ENCODE results near the gene CPTP. TPM values are rescaled to one million over a fixed set of nuclear protein-coding genes. Genes with fewer than 3 reads are reported as not detected.
"Not testable (repeated sequence)": the region's sequence is repeated elsewhere in the genome, so short reads cannot be mapped to it uniquely, and the experiment has no call there.

Gene CPTP
- total and polyA plus RNA-seq, 2 donors = 6.1 to 17.1 TPM

DNA sequence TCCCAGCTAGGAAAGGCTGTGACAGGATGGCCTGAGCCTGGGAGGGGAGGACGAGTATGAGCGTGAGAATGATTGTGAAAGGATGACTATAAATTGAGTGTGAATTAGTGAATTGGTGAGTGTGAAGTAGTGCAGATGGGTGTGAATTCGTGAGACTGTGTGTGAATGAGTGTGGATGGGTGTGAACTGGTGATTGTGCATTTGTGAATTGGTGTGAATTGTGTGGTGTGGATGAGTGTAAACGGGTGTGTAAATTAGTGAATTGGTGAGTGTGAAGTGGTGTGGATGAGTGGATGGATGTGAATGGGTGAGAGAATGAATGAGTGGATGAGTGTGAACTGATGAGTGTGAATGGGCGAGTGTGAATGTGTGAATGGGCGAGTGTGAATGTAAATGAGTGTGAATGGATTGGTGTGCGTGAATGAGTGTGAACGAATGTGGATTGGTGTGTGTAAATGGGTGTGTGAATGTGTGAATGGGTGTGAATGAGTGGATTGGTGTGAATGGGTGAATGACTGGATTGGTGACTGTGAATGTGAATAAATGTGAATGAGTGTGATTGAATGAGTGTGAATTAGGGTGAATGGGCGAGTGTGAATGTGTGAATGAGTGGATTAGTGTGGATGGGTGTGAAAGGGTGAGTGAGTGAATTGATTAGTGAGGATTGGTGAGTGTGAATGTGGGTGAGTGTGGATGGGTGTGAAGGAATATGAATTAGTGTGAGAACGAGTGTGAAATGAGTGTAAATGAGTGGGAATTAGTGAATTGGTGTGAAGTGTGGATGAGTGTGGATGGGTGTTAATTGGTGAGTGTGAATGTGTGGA, 41.5 kb downstream of the CPTP start:
- no peak for DNase-seq (ENCODE audit: extremely low spot score)
- Histone ChIP-seq H3K4me1 (ENCODE audit: insufficient read depth) (no peaks in the 10 kb centered on the region), H3K27ac (ENCODE audit: low read depth) (no peak overlapping the region), H3K4me3 (ENCODE audit: low read depth, low read length) (no peak overlapping the region), H3K36me3 (ENCODE audit: insufficient read depth) (no peaks in the 10 kb centered on the region)
- WGBS = 83% methylated on average over 10 of the region's 10 CpGs

- 97% methylated on average over 3 of the region's 3 CpGs for WGBS
- no peak overlapping the region for H3K27ac ChIP-seq (ENCODE audit: low read depth)
- no peak for DNase-seq (ENCODE audit: extremely low spot score)
Measured at GRCh38 chr1:1366699-1367066, 42.1 kb downstream of the CPTP start.

DNA sequence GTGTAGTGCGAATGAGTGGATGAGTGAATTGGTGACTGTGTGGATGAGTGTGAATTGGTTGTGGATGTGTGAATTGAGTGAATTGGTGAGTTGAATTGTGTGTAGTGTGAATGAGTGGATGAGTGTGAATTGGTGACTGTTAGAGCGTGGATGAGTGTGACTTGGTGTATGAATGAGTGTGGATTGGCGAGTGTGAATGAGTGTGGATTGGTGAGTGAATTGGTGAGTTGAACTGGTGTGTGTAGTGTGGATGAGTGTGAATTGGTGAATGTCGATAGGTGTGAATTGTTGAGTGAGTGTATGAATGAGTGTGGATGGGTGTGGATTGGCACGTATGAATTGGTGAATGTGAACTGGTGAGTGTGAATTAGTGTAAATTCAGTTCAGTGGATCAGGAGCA, 42.7 kb downstream of the CPTP start:
- 95% methylated on average over 5 of the region's 5 CpGs for WGBS
- H3K4me3 ChIP-seq (ENCODE audit: low read depth, low read length) = no peak overlapping the region
- no peaks in the 10 kb centered on the region for H3K36me3 ChIP-seq (ENCODE audit: insufficient read depth)
- H3K27ac ChIP-seq (ENCODE audit: low read depth) = no peak overlapping the region
- no peak for DNase-seq (ENCODE audit: extremely low spot score)
- H3K4me1 ChIP-seq (ENCODE audit: insufficient read depth) = no peaks in the 10 kb centered on the region

More at GRCh38 chr1:1366699-1367066, 42.1 kb downstream of the CPTP start:
- Histone ChIP-seq H3K4me1 (ENCODE audit: insufficient read depth) (no peaks in the 10 kb centered on the region), H3K36me3 (ENCODE audit: insufficient read depth) (no peaks in the 10 kb centered on the region), H3K4me3 (ENCODE audit: low read depth, low read length) (no peak overlapping the region)

DNA sequence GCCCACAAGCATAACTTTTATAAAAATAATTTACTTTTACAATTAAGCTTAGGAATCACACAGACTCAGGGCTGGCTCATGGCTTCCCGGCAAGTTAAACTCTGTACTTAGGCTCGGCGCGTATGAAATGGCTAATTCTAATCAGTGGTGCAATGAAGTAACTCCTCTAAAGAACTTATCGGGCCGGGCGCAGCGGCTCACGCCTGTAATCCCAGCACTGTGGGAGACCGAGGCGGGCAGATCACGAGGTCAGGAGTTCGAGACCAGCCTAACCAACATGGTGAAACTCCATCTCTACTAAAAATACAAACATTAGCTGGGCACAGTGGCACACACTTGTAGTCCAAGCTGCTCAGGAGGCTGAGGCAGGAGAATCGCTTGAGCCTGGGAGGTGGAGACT, 45.5 kb downstream of the CPTP start:
- H3K4me3 ChIP-seq (ENCODE audit: low read depth, low read length); H3K4me1 ChIP-seq (ENCODE audit: insufficient read depth); DNase-seq (ENCODE audit: extremely low spot score); H3K27ac ChIP-seq (ENCODE audit: low read depth); H3K36me3 ChIP-seq (ENCODE audit: insufficient read depth): not testable (repeated sequence)
- 93% methylated on average over 14 of the region's 14 CpGs for WGBS

GRCh38 chr1:1370771-1371300, 46.2 kb downstream of the CPTP start:
- 84% methylated on average over 16 of the region's 16 CpGs for WGBS
- H3K4me1 ChIP-seq (ENCODE audit: insufficient read depth) = no peaks in the 10 kb centered on the region
- DNase-seq (ENCODE audit: extremely low spot score) = no peak
- no peak overlapping the region for H3K27ac ChIP-seq (ENCODE audit: low read depth)
- H3K36me3 ChIP-seq (ENCODE audit: insufficient read depth) = no peaks in the 10 kb centered on the region
- H3K4me3 ChIP-seq (ENCODE audit: low read depth, low read length) = no peak overlapping the region

DNA sequence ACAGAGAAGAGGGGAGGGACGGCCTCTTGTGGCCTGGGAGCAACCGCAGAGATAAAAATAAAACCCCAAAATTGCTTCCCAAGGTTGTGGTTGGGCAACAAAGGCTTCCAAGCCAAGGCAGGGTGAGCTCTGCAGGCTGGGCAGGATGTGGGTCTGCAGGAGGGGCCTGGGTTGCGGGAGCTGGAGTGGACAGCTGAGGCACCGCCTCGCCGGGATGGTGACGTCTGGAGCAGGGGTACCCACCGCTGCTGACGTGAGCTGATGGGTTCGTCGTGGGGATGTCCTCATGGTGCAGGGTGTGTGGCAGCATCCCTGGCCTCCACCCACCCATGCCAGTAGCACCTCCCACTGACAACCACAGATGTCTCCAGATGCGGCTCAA, 46.8 kb downstream of the CPTP start:
- Histone ChIP-seq H3K27ac (ENCODE audit: low read depth) (no peak overlapping the region), H3K4me3 (ENCODE audit: low read depth, low read length) (no peak overlapping the region), H3K4me1 (ENCODE audit: insufficient read depth) (no peaks in the 10 kb centered on the region), H3K36me3 (ENCODE audit: insufficient read depth) (no peaks in the 10 kb centered on the region)
- 61% methylated on average over 12 of the region's 12 CpGs for WGBS
- no peak for DNase-seq (ENCODE audit: extremely low spot score)

DNA sequence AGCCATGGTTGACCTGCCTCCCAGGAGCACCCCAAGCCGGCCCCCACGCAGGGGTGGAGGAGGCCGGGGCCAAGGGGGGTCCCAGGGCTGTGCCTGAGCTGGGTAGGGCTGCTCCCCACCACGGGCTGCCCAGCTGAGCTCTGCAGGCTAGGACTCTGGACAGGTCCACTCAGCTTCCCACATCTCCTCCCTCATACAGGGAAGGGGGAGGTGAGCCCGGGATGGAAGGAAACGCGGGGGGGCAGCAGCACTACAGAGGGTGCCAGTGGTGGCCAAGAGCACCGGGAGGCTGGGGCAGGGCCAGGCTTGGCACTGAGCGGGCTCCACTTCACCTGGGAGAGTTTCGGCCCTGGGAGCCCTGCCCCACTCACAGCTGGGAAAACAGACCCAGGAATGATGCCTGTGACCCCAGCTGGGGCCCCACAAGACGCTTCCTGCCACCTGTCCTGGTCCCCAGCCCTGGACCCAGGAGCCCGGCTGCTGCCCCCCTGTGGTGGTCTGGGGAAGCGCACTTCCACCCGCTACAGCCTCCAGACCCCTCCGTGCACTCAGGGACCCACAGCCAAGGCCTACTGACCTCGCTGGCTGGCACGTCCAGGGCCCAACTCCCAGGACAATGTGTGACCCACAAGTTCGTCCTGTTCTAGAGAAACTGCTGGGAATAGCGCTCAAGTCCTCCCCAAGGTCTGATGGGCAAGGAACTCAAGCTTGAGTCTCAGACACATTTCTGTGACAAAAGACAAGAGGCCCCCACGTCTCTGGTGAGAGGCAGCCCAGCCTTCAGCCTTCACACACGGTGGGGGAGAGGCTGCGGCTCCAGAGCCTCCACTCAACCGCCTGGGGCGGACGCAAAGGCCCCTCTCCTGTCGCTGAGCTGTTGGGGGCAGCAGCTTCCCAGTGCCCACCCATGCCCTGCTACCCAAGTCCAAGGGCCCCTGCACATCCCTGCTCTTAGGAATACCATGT, 47.4 kb downstream of the CPTP start:
- H3K27ac ChIP-seq (ENCODE audit: low read depth) = no peak overlapping the region
- H3K4me1 ChIP-seq (ENCODE audit: insufficient read depth) = no peaks in the 10 kb centered on the region
- no peaks in the 10 kb centered on the region for H3K36me3 ChIP-seq (ENCODE audit: insufficient read depth)
- no peak overlapping the region for H3K4me3 ChIP-seq (ENCODE audit: low read depth, low read length)
- no peak for DNase-seq (ENCODE audit: extremely low spot score)
- 33% methylated on average over 26 of the region's 26 CpGs for WGBS

- WGBS = 89% methylated on average over 26 of the region's 26 CpGs
- H3K4me1 ChIP-seq (ENCODE audit: insufficient read depth) = no peaks in the 10 kb centered on the region
- H3K36me3 ChIP-seq (ENCODE audit: insufficient read depth) = no peaks in the 10 kb centered on the region
- no peak overlapping the region for H3K27ac ChIP-seq (ENCODE audit: low read depth)
- DNase-seq (ENCODE audit: extremely low spot score) = no peak
- no peak overlapping the region for H3K4me3 ChIP-seq (ENCODE audit: low read depth, low read length)
Measured at GRCh38 chr1:1373051-1373814, 48.6 kb downstream of the CPTP start.

DNA sequence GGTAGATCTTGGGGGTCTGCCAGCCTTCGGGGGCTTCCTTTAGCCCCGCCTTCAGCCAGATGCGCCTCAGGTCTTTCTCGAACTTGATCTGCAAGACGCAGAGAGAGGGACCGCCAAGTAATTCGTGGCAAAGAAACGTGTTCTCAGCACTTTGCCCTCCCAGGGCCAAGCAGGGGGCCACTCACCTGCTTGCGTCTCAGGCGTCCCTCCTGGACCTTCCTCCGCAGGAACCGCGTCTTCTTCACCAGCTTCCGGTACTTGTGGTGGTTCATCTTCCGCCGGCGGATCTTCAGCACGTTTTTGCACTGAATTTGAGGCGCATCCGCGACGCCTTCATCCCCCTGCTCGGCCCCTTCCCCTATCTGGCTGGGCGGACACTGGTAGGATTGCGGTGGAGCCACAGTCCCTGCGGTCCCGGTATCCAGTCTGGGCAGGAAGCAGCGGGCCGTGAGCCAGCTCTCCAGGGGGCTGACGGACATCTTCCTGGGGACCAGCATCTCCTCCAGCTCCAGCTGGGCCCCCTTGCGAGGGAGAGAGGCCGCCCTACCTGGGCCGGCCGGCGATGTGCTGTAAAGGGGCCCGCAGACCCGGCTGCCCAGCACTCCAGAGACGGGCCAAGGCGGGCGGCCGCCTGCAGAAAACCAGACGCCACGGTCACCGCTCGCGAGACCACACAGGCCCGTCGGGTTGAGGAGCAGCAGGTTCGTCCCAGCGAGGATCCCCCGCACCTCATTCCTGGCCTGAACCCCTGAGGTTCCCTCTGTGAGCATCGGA, 49.4 kb downstream of the CPTP start:
- DNase-seq (ENCODE audit: extremely low spot score) = no peak
- Histone ChIP-seq H3K4me3 (ENCODE audit: low read depth, low read length) (peak overlapping the region; percentile 84), H3K4me1 (ENCODE audit: insufficient read depth) (no peaks in the 10 kb centered on the region), H3K27ac (ENCODE audit: low read depth) (no peak overlapping the region), H3K36me3 (ENCODE audit: insufficient read depth) (no peaks in the 10 kb centered on the region)
- WGBS = 48% methylated on average over 52 of the region's 52 CpGs

DNA sequence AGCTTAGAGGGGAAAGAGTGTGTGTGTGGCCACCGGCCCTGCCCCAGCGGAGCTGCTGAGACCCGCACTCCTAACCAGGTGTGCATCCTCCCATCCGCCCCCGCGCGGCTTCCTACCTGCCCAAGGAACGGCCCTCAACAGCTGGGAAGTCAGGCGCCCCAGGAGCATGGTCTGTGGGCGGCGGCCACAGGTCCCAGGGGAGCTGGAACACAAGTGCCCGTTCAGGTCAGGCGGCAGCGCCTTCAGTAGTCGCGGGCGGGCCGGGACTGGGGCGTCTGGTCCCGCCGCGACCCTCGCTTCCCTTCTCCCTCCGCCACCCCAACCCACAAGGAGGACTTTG, 50.0 kb downstream of the CPTP start:
- Histone ChIP-seq H3K4me1 (ENCODE audit: insufficient read depth) (no peaks in the 10 kb centered on the region), H3K27ac (ENCODE audit: low read depth) (peak overlapping the region; percentile 94), H3K36me3 (ENCODE audit: insufficient read depth) (no peaks in the 10 kb centered on the region), H3K4me3 (ENCODE audit: low read depth, low read length) (peak overlapping the region; percentile 84)
- DNase-seq (ENCODE audit: extremely low spot score) = no peak
- WGBS = 0% methylated on average over 24 of the region's 24 CpGs

DNA sequence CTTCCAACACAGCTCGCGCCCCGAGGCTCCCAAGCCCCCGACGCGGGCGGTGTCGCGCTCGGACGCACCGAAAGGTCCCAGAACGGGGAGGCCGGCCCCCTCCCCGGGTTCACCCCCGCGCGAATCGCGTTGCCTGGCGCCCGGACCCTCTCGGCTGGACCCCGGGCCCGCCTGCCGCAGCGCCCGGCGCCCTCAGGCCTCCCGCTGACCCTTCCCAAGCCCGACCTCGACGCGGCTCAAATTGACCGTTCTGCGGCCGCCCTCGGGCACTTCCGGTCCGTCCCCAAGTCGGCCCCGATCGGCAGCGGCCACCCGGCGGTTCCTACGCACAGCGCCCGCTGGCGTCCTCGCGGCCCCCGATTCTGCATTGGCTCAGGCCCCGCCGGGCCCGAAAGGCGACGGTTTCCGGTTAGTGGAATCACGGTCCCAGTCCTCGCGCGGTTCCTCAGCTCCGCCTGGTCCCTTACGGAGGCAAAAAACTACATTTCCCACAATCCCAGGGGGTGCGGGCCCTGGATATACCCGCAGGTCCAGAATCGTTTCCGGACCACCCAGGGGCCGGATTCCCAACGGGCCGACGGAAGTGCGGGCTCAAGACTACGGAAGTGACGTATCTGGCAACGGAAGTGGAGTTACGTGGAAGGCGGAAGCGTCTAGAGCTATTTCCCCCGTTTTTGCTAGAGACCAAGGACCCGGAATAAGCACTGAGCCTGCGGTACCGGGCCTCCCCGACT, 50.5 kb downstream of the CPTP start, which contains the start of gene AURKAIP1:
TSS of gene AURKAIP1 (minus strand) at position 279 of the 734 bp plus-strand sequence. CDS start 451 bp downstream, outside the sequence.
- DNase-seq (ENCODE audit: extremely low spot score) = peak; percentile 99
- WGBS = under 1% methylated on average over 85 of the region's 85 CpGs
- Histone ChIP-seq H3K4me3 (ENCODE audit: low read depth, low read length) (peak within 1 kb of the TSS; percentile 84), H3K27ac (ENCODE audit: low read depth) (peak within 1 kb of the TSS; percentile 94), H3K4me1 (ENCODE audit: insufficient read depth) (no peaks in the 10 kb centered on the region), H3K36me3 (ENCODE audit: insufficient read depth) (no peaks in the 10 kb centered on the region)

- Histone ChIP-seq H3K27ac (ENCODE audit: low read depth) (no peak overlapping the region), H3K4me1 (ENCODE audit: insufficient read depth) (no peaks in the 10 kb centered on the region), H3K4me3 (ENCODE audit: low read depth, low read length) (no peak overlapping the region), H3K36me3 (ENCODE audit: insufficient read depth) (no peaks in the 10 kb centered on the region)
- DNase-seq (ENCODE audit: extremely low spot score) = no peak
- 88% methylated on average over 10 of the region's 10 CpGs for WGBS
Measured at GRCh38 chr1:1376551-1377226, 52.1 kb downstream of the CPTP start.

Measured in urinary bladder (tissue), 4 donors.